ENCODE data around the gene NFATC3.
"Not testable (repeated sequence)": the region's sequence is repeated elsewhere in the genome, so short reads cannot be mapped to it uniquely, and the experiment has no call there.

Gene NFATC3

GRCh38 chr16:68090130-68090529, 5.0 kb downstream of the NFATC3 start:
- no peak for DNase-seq (ENCODE audit: low spot score)

GRCh38 chr16:68090533-68090932, 5.4 kb downstream of the NFATC3 start:
- no peak for DNase-seq (ENCODE audit: low spot score)

- no peak for DNase-seq (ENCODE audit: low spot score)
Measured at GRCh38 chr16:68091380-68092261, 6.5 kb downstream of the NFATC3 start.

- DNase-seq (ENCODE audit: low spot score) = not testable (repeated sequence)
Measured at GRCh38 chr16:68092275-68092674, 7.1 kb downstream of the NFATC3 start.

- DNase-seq (ENCODE audit: low spot score) = no peak
Measured at GRCh38 chr16:68093816-68094613, 8.8 kb downstream of the NFATC3 start.

- no peak for DNase-seq (ENCODE audit: low spot score)
Measured at GRCh38 chr16:68094614-68094934, 9.4 kb downstream of the NFATC3 start.

GRCh38 chr16:68096491-68096890, 11.3 kb downstream of the NFATC3 start:
- DNase-seq (ENCODE audit: low spot score) = no peak

GRCh38 chr16:68097088-68097487, 11.9 kb downstream of the NFATC3 start:
- DNase-seq (ENCODE audit: low spot score) = no peak

- DNase-seq (ENCODE audit: low spot score) = no peak
Measured at GRCh38 chr16:68097895-68098294, 12.7 kb downstream of the NFATC3 start.

- no peak for DNase-seq (ENCODE audit: low spot score)
Measured at GRCh38 chr16:68100488-68100887, 15.3 kb downstream of the NFATC3 start.

GRCh38 chr16:68105611-68106010, 20.4 kb downstream of the NFATC3 start:
- DNase-seq (ENCODE audit: low spot score) = no peak

GRCh38 chr16:68107230-68107928, 22.2 kb downstream of the NFATC3 start:
- not testable (repeated sequence) for DNase-seq (ENCODE audit: low spot score)

GRCh38 chr16:68109156-68109555, 24.0 kb downstream of the NFATC3 start:
- not testable (repeated sequence) for DNase-seq (ENCODE audit: low spot score)

GRCh38 chr16:68110611-68111010, 25.4 kb downstream of the NFATC3 start:
- DNase-seq (ENCODE audit: low spot score) = not testable (repeated sequence)

- DNase-seq (ENCODE audit: low spot score) = no peak
Measured at GRCh38 chr16:68111379-68111778, 26.2 kb downstream of the NFATC3 start.

- no peak for DNase-seq (ENCODE audit: low spot score)
Measured at GRCh38 chr16:68113059-68113761, 28.0 kb downstream of the NFATC3 start.

- no peak for DNase-seq (ENCODE audit: low spot score)
Measured at GRCh38 chr16:68113765-68114240, 28.6 kb downstream of the NFATC3 start.

GRCh38 chr16:68114939-68115338, 29.8 kb downstream of the NFATC3 start:
- DNase-seq (ENCODE audit: low spot score) = not testable (repeated sequence)

GRCh38 chr16:68115851-68116250, 30.7 kb downstream of the NFATC3 start:
- DNase-seq (ENCODE audit: low spot score) = no peak

- no peak for DNase-seq (ENCODE audit: low spot score)
Measured at GRCh38 chr16:68116256-68116867, 31.2 kb downstream of the NFATC3 start.

GRCh38 chr16:68117884-68118283, 32.7 kb downstream of the NFATC3 start:
- no peak for DNase-seq (ENCODE audit: low spot score)
